Measurements from ENCODE around the gene FUCA2. TPM values are rescaled to one million over a fixed set of nuclear protein-coding genes. Genes with fewer than 3 reads are reported as not detected.
"Not testable (repeated sequence)": the region's sequence is repeated elsewhere in the genome, so short reads cannot be mapped to it uniquely, and the experiment has no call there.

FUCA2 gene
- total RNA-seq, 4 donors from 2014 or later: 29.8 to 41.8 (median 36.8) TPM

- DNase-seq (ENCODE audit: low spot score) (no peak), ATAC-seq (ENCODE audit: low FRiP score) (no peak)
- TF ChIP-seq, protein P1, sequence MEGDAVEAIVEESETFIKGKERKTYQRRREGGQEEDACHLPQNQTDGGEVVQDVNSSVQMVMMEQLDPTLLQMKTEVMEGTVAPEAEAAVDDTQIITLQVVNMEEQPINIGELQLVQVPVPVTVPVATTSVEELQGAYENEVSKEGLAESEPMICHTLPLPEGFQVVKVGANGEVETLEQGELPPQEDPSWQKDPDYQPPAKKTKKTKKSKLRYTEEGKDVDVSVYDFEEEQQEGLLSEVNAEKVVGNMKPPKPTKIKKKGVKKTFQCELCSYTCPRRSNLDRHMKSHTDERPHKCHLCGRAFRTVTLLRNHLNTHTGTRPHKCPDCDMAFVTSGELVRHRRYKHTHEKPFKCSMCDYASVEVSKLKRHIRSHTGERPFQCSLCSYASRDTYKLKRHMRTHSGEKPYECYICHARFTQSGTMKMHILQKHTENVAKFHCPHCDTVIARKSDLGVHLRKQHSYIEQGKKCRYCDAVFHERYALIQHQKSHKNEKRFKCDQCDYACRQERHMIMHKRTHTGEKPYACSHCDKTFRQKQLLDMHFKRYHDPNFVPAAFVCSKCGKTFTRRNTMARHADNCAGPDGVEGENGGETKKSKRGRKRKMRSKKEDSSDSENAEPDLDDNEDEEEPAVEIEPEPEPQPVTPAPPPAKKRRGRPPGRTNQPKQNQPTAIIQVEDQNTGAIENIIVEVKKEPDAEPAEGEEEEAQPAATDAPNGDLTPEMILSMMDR (IDR thresholded peaks at IDR 0.05): no peak
These were observed 3.7 kb upstream of the FUCA2 start for GRCh38 chr6:143515061-143515760.

- DNase-seq (ENCODE audit: low spot score) (no peak), ATAC-seq (ENCODE audit: low FRiP score) (no peak)
- TF ChIP-seq, protein P1 (IDR thresholded peaks at IDR 0.05): no peak
These were observed 1.9 kb upstream of the FUCA2 start for GRCh38 chr6:143513410-143513809.

DNA sequence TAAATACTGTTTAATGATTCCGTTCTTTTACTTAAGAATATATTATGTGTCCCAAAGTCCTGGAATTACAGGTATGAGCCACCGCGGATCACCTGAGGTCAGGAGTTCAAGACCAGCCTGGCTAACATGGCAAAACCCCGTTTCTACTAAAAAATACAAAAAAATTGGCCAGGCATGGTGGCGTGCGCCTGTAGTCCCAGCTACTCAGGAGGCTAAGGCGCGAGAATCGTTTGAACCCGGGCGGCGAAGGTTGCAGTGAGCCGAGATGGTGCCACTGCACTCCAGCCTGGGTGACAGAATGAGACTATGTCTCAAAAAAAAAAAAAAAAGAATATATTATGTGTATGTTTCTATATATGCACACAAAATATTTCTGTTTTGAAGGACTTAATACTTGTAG is 1.2 kb downstream of the FUCA2 start:
- not testable (repeated sequence) for ATAC-seq (ENCODE audit: low FRiP score); DNase-seq (ENCODE audit: low spot score)

- no peak for ATAC-seq (ENCODE audit: low FRiP score)
- DNase-seq (ENCODE audit: low spot score): no peak
- TF ChIP-seq, protein P1 (IDR thresholded peaks at IDR 0.05): no peak
These were observed 4.0 kb downstream of the FUCA2 start for GRCh38 chr6:143507358-143508145.

DNA sequence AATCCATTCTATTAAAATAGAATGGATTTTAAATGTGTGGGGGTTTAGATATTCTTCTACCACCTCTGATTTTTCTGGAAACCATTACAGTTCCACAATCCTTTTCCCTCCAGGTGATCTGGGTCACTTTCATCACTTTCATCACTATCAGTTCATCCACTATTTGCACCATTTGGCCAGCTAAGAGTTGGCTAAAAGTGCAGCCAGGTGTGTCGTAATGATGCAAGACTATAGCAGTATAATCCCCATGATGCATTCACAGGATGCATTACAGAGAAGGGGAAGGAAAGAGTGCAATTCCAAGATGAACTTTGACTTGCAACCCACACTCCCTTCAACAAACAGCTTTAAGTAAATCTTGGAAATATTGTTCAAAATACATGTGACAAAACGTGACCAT is 4.9 kb downstream of the FUCA2 start:
- ATAC-seq (ENCODE audit: low FRiP score) (no peak), DNase-seq (ENCODE audit: low spot score) (no peak)
- TF ChIP-seq, protein P1 (IDR thresholded peaks at IDR 0.05): no peak

- ATAC-seq (ENCODE audit: low FRiP score): no peak
- no peak for DNase-seq (ENCODE audit: low spot score)
- TF ChIP-seq, protein P1 (IDR thresholded peaks at IDR 0.05): no peak
These were observed 5.3 kb downstream of the FUCA2 start for GRCh38 chr6:143506199-143506598.

GRCh38 chr6:143505537-143505936 is 6.0 kb downstream of the FUCA2 start:
- DNase-seq (ENCODE audit: low spot score): no peak
- TF ChIP-seq, protein P1 (IDR thresholded peaks at IDR 0.05): no peak
- no peak for ATAC-seq (ENCODE audit: low FRiP score)

Measured in omental fat pad (tissue), 4 donors.